Fibroblast of skin of right biceps (primary cell): Measurements from ENCODE around the gene ATP2A3.
A peak's percentile ranks its signal among the peaks of the same experiment; 100 is the strongest.

ENCODE experiments used
- DNase-seq: peaks from one replicate; pipeline ENCODE4 v3.0.0-alpha.2; 2013

Gene ATP2A3

GRCh38 chr17:3906881-3907280 is 57.4 kb downstream of the ATP2A3 start:
- DNase-seq = no peak

GRCh38 chr17:3905017-3905520 is 59.2 kb downstream of the ATP2A3 start:
- no peak for DNase-seq

DNA sequence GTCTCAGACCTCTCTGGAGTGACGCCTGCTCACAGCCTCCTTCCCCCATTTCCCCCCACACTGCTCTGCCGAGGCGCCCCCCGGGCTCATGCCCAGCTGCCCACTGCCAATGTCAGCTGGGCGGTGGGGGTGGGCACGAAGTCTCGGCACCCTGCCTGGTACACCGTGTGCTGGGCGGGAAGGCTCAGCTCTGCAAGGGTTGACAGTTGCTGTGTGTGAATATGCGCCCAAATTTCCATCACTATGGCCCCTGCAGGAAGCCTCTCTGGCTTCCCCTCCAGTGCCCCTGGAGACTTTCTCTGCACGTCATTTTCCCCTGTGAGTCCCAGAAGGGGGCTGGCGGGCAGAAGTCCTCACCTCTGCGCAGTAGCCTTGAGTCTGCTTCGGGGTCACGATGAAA is 59.7 kb downstream of the ATP2A3 start:
- DNase-seq = no peak

GRCh38 chr17:3903881-3904290 is 60.4 kb downstream of the ATP2A3 start:
- DNase-seq = no peak

GRCh38 chr17:3903051-3903825 is 61.0 kb downstream of the ATP2A3 start:
- no peak for DNase-seq

DNA sequence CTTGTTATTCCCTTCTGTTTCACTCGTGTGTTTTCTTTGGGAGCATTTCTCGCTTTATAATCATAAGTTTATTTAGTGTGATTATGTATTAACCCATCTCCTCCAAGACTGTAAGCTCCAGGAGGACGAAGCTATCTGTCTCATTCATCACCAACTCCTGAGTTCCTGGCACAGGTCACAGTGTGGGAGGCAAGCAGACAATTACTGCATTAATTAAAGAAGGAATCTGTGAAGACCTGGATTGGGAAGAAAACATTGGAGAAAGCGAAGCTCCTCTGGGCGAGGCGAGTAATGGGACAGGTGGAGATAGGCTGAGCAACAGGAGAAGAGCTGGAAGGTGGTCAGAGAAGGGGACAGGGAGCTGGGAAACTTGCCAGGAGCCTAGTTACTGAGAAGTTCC is 63.6 kb downstream of the ATP2A3 start:
- DNase-seq = no peak

DNA sequence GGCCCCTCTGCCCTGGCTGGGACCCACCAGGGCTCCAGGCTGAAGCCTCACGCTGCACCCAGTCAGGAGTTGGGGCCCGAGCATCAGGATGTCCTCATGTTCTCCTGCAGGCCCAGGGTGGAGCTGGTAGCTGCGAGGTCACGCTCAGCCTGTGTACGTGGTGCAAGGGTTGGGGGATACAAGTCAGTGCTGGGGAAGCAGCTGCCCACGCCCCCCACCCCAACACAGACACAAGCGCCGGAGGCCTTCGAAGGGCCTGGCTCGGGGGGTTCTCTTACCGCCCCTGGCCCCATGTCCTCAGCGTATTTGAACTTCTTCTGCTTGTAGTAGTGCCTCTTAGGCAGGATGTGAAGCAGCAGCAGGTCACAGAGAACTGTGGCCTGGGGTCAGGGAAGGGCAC is 66.5 kb downstream of the ATP2A3 start:
- no peak for DNase-seq

DNA sequence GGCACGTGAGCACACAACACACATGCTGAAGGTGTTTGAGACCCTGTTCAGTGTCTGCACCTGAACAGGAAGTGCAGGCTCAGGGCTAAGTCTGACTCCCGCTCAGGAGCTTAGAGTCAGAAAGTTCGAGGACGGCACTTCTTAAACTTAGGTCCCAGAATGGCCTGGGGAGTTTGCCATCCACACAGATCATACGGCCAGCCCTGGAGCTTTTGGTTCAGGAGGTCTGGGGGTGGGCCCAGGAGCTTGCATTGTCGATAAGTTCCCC is 67.3 kb downstream of the ATP2A3 start:
- no peak for DNase-seq

DNA sequence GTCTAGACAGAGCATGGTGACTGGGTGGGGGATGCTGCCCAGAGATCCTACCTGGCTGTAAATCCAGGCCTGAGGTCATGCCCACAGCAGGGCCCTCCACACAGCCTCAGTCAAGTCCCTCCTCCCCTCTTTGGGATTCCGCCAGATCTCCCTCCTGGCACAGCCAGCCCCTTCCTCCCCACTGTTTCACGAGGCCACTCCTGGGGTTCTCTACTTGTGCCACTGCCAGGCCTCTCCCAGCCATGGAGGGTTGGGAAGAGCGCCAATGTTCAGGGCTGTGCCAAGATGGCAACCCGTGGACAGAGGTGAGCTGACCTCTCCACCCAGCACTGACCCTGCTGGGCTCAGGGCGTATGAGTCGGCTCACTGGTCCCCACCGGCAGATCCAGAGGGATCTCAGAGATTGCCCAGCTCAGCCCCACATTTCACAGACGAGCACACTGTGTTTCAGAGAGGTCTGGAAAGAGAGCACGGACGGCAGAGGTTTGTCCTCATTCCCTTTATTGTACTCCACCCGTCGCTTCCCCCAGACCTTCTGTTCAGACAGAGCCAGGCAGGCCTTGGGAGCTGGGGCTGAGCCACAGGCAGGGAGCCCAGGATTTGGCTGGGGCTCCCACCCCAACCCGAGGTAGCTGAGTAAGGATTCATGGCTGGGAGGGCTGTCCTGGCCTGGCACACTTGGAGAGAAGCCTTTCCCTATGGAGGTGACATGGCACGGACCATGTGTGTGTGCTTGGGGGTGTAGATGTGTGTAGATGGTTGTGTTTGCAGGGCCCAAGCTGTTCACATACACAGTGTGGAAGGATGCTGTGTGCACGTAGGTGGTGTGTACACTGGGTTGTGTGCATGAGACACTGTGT is 67.9 kb downstream of the ATP2A3 start:
- no peak for DNase-seq

- no peak for DNase-seq
Measured at GRCh38 chr17:3895354-3895753, 68.9 kb downstream of the ATP2A3 start.

- DNase-seq = peak; percentile 55
Measured at GRCh38 chr17:3894911-3895343, 69.3 kb downstream of the ATP2A3 start.

DNA sequence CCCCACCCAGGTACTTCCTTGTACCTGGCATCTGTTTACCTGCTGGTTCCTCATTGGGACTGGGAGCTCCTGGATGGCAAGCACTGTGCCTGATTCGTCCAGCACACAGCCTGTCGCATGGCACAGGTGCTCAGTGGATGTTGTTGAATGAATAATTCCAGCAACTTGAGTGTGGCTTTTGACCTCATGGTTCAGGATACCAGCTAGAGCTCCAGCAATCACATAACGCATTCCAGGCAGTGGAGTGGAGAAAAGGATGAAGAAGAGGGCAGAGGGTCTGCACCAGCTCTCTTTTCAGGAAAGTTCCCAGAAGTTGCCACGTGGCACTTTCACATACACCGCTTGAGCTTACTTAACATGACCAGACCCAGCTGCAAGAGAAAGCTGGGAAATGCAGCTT is 70.0 kb downstream of the ATP2A3 start:
- no peak for DNase-seq

- DNase-seq = no peak
Measured at GRCh38 chr17:3893720-3894116, 70.5 kb downstream of the ATP2A3 start.

- peak; percentile 89 for DNase-seq
Measured at GRCh38 chr17:3893003-3893719, 71.1 kb downstream of the ATP2A3 start, which contains the start of gene CAMKK1. TSS of gene CAMKK1 (minus strand) at chr17:3893053. CDS start at chr17:3885687, 7,366 bp downstream.

DNA sequence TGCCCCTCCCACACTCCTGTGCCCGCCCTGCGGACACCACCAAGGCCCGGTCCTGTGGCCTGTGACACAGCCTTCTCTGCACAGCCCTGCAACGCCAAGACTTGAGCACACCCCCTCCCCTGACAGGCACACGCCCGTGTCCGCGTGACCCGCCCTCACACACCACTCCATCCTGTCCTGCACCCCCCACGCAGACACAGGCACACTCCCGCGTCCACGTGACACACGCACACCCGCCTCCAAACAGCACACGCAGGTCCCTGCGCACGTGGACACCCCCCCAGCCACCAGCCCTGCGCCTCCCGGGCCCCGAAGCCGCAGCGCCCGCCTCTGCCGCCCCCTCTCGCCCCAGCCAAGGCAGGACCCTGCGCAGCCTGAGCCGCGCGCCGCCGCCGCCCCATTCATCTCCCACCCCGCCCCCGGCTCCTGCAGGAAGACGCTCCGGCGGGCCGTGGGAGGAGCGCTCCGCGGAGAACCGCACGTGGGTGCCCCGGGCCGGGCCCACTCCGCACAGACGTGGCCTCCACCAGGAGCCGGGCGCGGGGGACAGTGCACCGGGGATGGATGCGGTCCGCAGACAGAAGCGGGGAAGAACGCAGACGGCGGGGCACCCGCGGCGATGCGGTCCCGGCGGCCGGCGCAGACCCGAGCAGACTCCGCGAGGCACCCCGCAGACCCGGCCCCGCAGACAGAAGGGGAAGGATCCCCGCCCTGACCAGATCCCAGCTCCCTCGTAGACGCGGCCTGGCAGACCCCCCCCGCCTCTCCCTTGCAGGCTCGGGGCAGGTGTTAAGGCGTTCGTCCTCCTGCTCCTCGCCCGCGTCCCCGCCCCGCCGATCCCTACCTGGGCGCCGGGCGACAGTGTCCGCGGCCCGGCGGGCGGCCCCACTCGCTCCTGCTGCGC is 71.9 kb downstream of the ATP2A3 start:
- peak; percentile 70 for DNase-seq

- peak; percentile 46 for DNase-seq
Measured at GRCh38 chr17:3891626-3892094, 72.6 kb downstream of the ATP2A3 start.

DNA sequence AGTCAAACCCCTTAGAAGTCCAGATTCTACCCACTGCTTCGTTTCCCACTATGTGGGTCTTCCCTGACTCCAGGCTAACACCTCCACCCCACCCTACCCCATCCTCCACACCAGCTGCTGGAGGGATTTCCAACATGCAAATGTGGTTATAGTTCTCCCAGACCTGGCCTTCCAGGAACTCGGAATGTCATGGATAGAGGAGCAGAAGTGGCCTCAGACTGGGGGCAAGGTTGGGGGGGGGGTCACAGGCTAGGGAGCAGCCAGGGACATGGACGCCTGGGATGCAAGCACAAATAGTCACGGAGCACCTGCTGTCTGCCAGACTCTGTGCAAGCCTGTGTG is 73.4 kb downstream of the ATP2A3 start:
- no peak for DNase-seq

DNA sequence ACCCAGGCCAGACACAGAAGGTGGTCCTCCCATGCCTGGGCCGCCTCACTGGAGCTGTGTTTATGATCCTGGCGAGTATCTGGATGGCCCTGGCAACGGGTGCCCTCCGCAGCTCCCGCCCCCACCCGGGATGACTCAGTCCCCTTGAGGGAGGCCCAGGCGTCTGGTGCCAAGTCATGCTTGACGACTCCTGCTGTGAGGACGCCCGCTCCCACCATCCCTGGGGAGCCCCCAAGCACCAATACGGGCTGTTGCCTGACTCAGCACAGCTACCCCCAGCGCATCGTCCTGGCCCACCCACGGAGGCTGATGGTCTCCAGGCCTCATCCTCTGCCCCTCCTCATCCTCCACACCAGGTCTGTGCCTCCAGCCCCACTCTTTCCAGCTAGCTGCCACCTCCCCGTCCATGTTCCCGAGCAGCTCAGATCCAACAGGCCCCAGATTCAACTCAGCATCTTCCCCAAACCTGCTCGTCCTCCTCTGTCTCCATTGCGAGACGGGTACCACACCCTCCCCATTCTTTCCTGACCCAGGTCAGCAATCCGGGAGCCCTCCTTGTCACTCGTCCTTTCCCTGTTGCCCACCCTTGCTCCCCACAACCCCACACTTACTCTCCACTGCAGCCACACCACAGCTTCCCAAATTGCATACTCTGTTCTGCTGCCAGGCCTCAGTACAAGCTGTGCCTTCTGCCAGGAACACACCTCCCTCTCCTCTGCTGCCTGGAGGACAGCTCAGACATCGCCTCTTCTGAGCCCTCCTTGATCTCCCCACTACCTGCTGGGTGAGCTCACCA is 74.0 kb downstream of the ATP2A3 start:
- DNase-seq = peak; percentile 96

DNA sequence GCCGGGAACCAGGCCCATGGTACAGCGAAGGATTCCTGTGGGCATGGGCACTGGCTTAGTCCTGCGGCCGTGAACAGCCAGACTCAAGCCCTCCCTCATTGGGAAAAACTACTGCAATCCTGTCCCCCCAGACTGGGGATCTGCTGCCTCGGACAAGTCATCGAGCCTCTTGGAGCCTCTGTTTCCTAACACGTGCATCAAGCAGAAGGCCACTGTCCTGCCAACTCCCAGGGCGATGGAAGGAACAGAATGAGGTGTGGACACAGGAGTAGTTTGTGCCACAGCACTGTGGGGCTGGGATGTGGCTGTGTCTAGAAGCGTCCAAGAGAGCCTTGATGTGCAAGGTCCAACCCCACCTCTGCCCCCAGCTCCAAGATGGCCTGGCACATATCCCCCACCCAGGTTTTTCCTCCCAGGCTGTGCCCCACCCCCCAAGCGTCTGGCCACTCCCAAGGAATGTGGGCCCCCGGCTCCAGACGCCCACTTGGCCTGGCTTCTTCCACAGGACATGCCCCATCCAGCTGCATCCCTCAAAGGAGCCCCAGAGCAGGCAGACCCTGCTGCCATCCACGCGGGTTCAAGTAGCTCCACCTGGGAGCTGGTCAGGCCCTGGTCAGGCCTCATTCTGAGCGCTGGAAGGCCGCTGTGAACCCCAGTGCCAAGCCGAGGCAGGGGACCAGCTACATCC is 74.8 kb downstream of the ATP2A3 start:
- no peak for DNase-seq

- peak; percentile 93 for DNase-seq
Measured at GRCh38 chr17:3888343-3889171, 75.7 kb downstream of the ATP2A3 start.
